Embryonic facial prominence (tissue), 1 donor: ENCODE measurements around the gene ANXA7.
A peak's percentile ranks its signal among the peaks of the same experiment; 100 is the strongest.
"Not testable (repeated sequence)": the region's sequence is repeated elsewhere in the genome, so short reads cannot be mapped to it uniquely, and the experiment has no call there.

ENCODE experiments used
- DNase-seq: peaks from one replicate; pipeline ENCODE4 v3.0.0-alpha.2; 2016; ENCODE audit errors: extremely low spot score

The ANXA7 gene

GRCh38 chr10:73407495-73407894, 6.4 kb downstream of the ANXA7 start:
- DNase-seq, result no peak

- no peak for DNase-seq
These were observed 7.0 kb downstream of the ANXA7 start for GRCh38 chr10:73406846-73407245.

- no peak for DNase-seq
These were observed 8.3 kb downstream of the ANXA7 start for GRCh38 chr10:73405556-73405955.

DNA sequence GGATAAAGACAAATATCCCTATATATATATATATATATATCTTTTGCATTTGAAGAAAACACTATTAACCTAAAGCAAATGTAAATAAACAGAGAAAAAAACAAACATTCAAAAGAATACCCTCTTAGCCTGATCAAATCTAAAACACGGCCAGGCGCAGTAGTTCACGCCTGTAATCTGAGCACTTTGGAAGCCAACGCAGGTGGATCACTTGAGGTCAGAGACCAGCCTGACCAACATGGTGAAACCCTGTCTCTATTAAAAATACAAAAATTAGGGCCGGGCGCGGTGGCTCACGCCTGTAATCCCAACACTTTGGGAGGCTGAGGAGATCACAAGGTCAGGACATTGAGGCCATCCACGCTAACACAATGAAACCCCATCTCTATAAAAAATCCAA, 9.2 kb downstream of the ANXA7 start:
- no peak for DNase-seq

GRCh38 chr10:73401636-73402035, 12.2 kb downstream of the ANXA7 start:
- no peak for DNase-seq

GRCh38 chr10:73399063-73399462, 14.8 kb downstream of the ANXA7 start:
- no peak for DNase-seq

DNA sequence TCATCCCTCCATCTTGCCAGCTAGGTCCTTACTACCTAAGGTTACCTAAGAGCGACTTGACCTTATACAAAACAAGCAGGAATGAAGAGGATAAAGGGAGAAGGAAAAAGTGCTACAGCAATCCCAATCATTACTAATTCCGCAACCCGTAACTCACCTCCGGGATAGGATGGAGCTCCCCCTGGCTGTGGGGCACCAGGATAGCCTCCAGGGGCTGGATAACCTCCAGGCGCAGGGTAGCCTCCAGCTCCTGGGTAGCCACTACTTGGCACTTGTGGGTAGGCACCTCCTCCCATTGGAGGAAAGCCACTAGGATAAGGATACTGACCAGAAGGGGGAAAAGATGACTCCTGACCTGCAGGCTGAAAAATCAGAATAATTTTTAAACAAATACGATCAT, 15.8 kb downstream of the ANXA7 start:
- DNase-seq, result no peak

DNA sequence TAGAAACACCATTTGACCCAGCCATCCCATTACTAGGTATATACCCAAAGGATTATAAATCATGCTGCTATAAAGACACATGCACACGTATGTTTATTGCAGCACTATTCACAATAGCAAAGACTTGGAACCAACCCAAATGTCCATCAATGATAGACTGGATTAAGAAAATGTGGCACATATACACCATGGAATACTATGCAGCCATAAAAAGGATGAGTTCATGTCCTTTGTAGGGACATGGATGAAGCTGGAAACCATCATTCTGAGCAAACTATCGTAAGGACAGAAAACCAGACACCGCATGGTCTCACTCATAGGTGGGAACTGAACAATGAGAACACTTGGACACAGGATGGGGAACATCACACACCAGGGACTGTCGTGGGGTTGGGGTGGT, 19.5 kb downstream of the ANXA7 start:
- not testable (repeated sequence) for DNase-seq

- no peak for DNase-seq
These were observed 25.6 kb downstream of the ANXA7 start for GRCh38 chr10:73388228-73388627.

GRCh38 chr10:73386583-73386982, 27.3 kb downstream of the ANXA7 start:
- DNase-seq, result no peak

DNA sequence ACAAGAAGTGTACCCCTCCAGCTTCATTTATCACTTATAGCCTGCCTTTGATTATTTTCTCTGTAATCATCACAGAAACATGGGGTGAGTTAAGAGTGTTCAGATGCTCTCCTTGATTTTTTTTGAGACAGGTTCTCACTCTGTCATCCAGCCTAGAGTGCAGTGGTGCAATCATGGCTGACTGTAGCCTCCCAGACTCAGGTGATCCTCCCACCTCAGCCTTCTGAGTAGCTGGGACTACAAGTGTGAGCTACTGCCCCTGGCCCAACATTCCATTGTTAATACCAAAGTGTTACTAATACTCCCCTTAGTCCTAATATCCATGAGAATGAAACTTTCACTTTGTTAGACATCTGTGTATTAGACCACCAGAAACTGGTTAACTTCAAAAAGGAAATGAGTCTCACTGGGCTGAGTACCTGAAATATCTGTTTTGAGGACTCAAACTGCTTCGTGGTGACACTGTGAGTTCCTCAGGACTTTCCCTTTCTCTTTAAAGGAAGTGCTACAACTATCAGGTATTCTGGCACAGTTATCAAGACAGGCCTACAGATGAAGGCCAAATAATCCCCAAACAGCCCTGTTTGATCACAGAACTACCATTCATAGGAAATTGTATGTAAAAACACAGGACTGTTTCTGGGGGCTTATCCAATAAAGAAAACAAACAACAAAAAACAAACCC, 34.7 kb downstream of the ANXA7 start:
- DNase-seq, result no peak

DNA sequence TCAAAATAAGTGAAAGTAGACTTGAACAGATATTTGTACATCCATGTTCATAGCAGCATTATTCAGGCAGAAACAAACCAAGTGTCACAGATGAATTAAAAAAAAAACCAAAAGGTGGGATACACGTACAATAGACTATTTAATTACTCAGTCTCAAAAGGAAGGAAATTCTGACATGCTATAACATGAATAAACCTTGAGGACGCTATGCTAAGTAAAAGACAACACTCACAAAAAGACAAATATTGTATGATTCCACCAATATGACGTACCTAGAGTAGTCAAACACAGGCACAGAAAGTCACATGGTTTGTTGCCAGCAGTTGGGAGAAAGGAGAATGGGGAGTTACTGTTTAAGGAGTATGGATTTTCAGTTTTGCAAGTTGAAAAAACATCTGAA, 37.2 kb downstream of the ANXA7 start:
- DNase-seq, result no peak

GRCh38 chr10:73368238-73368637, 45.6 kb downstream of the ANXA7 start:
- no peak for DNase-seq

GRCh38 chr10:73366381-73367298, 47.2 kb downstream of the ANXA7 start:
- no peak for DNase-seq

DNA sequence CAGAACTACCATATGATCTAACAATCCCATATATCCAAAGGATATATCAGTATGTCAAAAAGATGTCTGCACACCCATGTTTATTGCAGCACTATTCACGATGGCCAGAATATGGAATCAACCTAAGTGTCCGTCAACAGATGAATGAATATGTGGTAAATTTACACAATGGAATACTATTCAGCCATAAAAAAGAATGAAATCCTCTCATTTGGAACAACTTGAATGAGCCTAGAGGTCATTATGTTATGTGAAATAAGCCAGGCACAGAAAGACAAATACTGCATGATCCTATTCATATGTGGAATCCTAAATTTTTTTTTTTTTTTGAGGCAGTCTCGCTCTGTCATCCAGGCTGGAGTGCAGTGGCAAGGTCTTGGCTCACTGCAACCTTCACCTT, 48.9 kb downstream of the ANXA7 start:
- no peak for DNase-seq

- DNase-seq, result no peak
These were observed 54.4 kb downstream of the ANXA7 start for GRCh38 chr10:73359492-73359891.

GRCh38 chr10:73358331-73359279, 55.3 kb downstream of the ANXA7 start, which contains the start of gene CFAP70:
CFAP70 (minus strand) TSS chr10:73358864; CDS start chr10:73354796, 4,068 bp downstream.
- DNase-seq, result peak; percentile 93

- no peak for DNase-seq
These were observed 56.0 kb downstream of the ANXA7 start for GRCh38 chr10:73357821-73358220.

DNA sequence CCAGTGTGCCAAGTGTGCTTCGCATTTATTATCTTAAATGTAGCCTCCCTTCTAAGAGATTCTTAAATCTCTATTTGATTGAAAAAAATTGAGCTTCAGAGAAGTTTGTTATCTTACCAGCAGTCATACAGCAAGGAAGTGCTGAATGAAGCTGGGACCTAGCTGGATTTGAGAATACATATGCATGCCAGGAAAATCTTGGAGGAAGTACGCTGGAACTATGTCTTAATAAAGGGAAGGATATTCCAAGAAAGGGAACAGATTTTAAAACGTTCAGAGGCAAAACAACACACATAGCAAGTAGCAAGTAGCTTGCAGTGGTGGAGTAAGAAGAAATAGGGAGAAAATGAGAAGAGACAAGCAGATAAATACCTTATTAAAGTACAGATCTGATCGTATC, 56.7 kb downstream of the ANXA7 start:
- no peak for DNase-seq

DNA sequence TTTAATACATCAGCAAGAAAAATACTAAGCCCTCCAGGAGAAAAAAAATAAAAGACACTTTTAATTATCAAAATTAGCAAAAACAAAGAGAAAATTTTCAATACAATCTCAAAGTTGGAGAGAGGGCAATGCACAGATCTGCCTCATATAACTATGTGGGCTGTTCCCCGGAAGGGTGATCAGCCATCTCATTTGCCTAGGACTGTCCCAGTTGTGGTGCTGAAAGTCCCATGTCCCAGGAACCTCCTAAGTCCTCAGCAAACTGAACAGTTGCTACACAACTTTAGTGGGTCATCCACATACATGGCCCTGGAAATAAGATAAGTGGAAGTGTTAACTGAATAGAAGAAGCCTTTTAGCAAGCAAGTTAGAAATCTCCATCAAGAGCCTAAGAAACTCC, 69.6 kb downstream of the ANXA7 start:
- DNase-seq, result no peak

DNA sequence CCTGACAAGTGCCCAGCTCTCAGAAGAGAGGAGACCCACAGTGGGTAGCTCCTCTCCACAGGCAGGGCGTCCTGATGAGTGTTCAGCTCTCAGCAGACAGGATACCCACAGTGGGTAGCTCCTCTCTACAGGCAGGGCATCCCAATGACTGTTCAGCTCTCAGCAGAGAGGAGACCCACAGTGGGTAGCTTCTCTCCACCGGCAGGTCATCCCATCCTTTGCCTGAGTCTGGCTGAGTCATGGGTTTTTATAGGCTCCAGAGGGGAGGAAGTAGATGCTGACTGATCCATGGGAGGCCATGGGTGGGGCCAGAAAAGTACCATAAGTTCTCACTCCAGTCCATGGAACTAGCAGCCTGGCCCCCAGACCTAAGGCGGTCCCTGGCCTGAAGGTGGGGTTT, 73.7 kb downstream of the ANXA7 start:
- no peak for DNase-seq

- no peak for DNase-seq
These were observed 74.4 kb downstream of the ANXA7 start for GRCh38 chr10:73339436-73339835.
